Fibroblast of gingiva (primary cell): Measurements from ENCODE around the gene HAPLN1.
"Not testable (repeated sequence)": the region's sequence is repeated elsewhere in the genome, so short reads cannot be mapped to it uniquely, and the experiment has no call there.

Source experiments
- DNase-seq: peaks from one replicate; pipeline ENCODE4 v3.0.0-alpha.2; 2011; ENCODE audit warnings: low read depth

The HAPLN1 gene

GRCh38 chr5:83720836-83721537 is at the start of gene HAPLN1:
TSS of gene HAPLN1 (minus strand) at chr5:83720855. CDS start at chr5:83673523, 47,332 bp downstream.
- peak; percentile 1 for DNase-seq

- DNase-seq: no peak
Measured at GRCh38 chr5:83767409-83767992, 46.8 kb upstream of the HAPLN1 start.

- DNase-seq: no peak
Measured at GRCh38 chr5:83764101-83764500, 43.4 kb upstream of the HAPLN1 start.

- no peak for DNase-seq
Measured at GRCh38 chr5:83760579-83760978, 39.9 kb upstream of the HAPLN1 start.

- no peak for DNase-seq
Measured at GRCh38 chr5:83752700-83753099, 32.0 kb upstream of the HAPLN1 start.

GRCh38 chr5:83751201-83751600 is 30.5 kb upstream of the HAPLN1 start:
- no peak for DNase-seq

GRCh38 chr5:83750749-83751148 is 30.1 kb upstream of the HAPLN1 start:
- no peak for DNase-seq

GRCh38 chr5:83745816-83746215 is 25.2 kb upstream of the HAPLN1 start:
- no peak for DNase-seq

GRCh38 chr5:83744821-83745220 is 24.2 kb upstream of the HAPLN1 start:
- no peak for DNase-seq

GRCh38 chr5:83742089-83742488 is 21.4 kb upstream of the HAPLN1 start:
- no peak for DNase-seq

- no peak for DNase-seq
Measured at GRCh38 chr5:83741571-83741970, 20.9 kb upstream of the HAPLN1 start.

- no peak for DNase-seq
Measured at GRCh38 chr5:83740741-83741140, 20.1 kb upstream of the HAPLN1 start.

GRCh38 chr5:83736169-83736568 is 15.5 kb upstream of the HAPLN1 start:
- DNase-seq: not testable (repeated sequence)

- DNase-seq: not testable (repeated sequence)
Measured at GRCh38 chr5:83735058-83735457, 14.4 kb upstream of the HAPLN1 start.

GRCh38 chr5:83731638-83732037 is 11.0 kb upstream of the HAPLN1 start:
- no peak for DNase-seq

GRCh38 chr5:83729362-83729761 is 8.7 kb upstream of the HAPLN1 start:
- no peak for DNase-seq

GRCh38 chr5:83726912-83727311 is 6.3 kb upstream of the HAPLN1 start:
- no peak for DNase-seq

- no peak for DNase-seq
Measured at GRCh38 chr5:83724935-83725334, 4.3 kb upstream of the HAPLN1 start.

GRCh38 chr5:83724001-83724400 is 3.3 kb upstream of the HAPLN1 start:
- no peak for DNase-seq

- no peak for DNase-seq
Measured at GRCh38 chr5:83723031-83723430, 2.4 kb upstream of the HAPLN1 start.

GRCh38 chr5:83721953-83722901 is 1.6 kb upstream of the HAPLN1 start:
- DNase-seq: peak; percentile 61

GRCh38 chr5:83718936-83719495 is 1.6 kb downstream of the HAPLN1 start:
- DNase-seq: no peak
